AG09309 (cell line): ENCODE data around the gene SLC4A4.

Experiments used
- DNase-seq: peaks from one replicate; pipeline ENCODE4 v3.0.0-alpha.2; 2010; ENCODE audit warnings: low read depth
- H3K4me3 ChIP-seq: 2 replicates; pipeline ENCODE4 v1.5.1; 2011; ENCODE audit warnings: mild to moderate bottlenecking, low read depth, low read length, moderate library complexity; ENCODE audit not compliant: control insufficient read depth
- CTCF ChIP-seq: IDR thresholded peaks from 2 replicates; pipeline ENCODE4 v1.5.1; 2011; ENCODE audit warnings: mild to moderate bottlenecking, low read depth, low read length, inconsistent platforms; ENCODE audit not compliant: insufficient read depth, control insufficient read depth; ENCODE audit errors: missing control alignments

The SLC4A4 gene

GRCh38 chr4:71608678-71609071 lies 269.9 kb downstream of the SLC4A4 start:
- H3K4me3 ChIP-seq, result no peak overlapping the region
- no peak for TF ChIP-seq CTCF
- no peak for DNase-seq

DNA sequence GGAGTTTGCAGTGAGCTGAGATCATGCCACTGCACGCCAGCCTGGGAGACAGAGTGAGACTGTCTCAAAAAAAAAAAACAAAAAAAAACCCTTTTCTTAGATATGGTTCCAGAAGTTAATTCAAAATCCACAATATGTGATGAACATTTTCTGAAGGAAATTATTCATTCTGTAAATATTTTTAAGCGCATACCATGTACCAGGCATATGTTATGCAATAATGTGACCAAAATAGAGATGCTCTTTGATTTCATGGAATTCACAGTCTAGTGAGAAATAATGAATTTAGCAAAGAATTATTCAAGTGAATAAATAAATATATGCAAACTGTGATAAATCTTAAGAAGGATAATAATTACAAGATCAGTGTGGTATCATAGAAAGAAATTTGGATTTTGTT lies 270.3 kb downstream of the SLC4A4 start:
- DNase-seq, result no peak
- no peak overlapping the region for H3K4me3 ChIP-seq
- TF ChIP-seq CTCF, result no peak

DNA sequence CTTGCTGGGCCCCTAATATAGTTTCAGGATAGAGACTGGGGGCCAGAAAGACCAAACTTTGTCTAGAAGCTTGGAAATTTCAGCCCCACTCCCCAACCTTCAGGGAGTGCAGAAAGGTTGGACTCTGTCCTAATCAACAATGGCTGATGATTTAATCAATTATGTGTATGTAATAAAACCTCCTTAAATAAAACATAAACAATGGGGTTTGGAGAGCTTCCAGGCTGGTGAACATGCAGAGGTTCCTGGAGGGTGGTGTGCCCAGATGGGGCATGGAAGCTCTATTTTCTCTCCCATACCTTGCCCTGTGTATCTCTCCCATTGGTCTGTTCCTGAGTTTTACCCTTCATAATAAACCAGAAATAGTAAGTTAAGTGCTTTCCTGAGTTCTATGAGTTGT lies 270.8 kb downstream of the SLC4A4 start:
- TF ChIP-seq CTCF, result no peak
- DNase-seq, result no peak
- no peak overlapping the region for H3K4me3 ChIP-seq

DNA sequence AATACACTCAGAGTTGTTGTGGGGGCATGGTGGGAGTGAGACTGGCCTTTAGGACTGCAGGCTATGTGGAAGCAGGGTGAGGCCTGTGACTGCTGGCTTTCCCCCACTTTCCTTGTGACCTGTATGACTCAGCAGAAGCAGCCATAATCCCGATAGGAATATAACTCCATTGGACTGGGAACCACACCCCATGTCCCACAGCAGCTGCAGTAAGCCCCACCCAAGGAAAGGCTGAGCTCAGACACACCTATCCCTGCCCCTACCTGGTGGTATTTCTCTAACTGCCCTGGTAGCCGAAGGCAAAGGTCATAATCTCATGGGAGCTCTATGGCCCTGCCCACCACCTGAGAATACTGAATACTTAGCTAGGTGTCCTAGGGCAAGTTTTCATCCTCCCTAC lies 275.8 kb downstream of the SLC4A4 start:
- no peak overlapping the region for H3K4me3 ChIP-seq
- no peak for DNase-seq
- no peak for TF ChIP-seq CTCF

DNA sequence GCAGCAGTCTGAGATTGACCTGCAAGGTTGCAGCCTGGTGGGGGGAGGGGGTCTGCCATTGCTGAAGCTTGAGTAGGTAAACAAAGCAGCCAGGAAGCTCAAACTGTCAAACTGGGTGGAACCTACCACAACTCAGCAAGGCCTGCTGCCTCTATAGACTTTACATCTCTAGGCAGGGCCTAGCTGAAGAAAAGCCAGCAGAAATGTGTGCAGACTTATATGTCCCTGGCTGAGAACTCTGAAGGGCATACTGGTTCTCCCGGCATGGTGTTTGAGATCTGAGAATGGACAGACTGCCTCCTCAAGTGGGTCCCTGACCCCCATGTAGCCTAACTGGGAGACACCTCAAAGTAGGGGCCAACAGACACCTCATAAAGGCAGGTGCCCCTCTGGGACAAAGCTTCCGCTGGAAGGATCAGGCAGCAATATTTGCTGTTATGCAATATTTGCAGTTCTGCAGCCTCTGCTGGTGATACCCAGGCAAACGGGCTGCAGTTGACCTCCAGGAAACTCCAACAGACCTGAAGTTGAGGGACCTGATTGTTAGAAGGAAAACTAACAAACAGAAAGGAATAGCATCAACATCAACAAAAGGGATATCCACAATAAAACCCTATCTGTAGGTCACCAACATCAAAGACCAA lies 277.5 kb downstream of the SLC4A4 start:
- no peak for DNase-seq
- TF ChIP-seq CTCF, result no peak
- H3K4me3 ChIP-seq, result no peak overlapping the region
